ENCODE measurements around the gene SDK2.

- no peak for TF ChIP-seq POLR2AphosphoS5 (IDR thresholded peaks at IDR 0.05; ENCODE audit: low read depth, low read length)
- TF ChIP-seq SPI1 (IDR thresholded peaks at IDR 0.05; ENCODE audit: low read depth, low read length), result no peak
- no peak for TF ChIP-seq POU2F2 (IDR thresholded peaks at IDR 0.05; ENCODE audit: low read depth, low read length)
- no peak for TF ChIP-seq POLR2A (IDR thresholded peaks at IDR 0.05; ENCODE audit: low read depth, low read length)
- TF ChIP-seq TAF1 (IDR thresholded peaks at IDR 0.05; ENCODE audit: low read depth, low read length), result no peak
Observed at GRCh38 chr17:73600103-73600871, 44.0 kb downstream of the SDK2 start.
